GM19455 (cell line): Measurements from ENCODE around the gene OLFM1.
"Not testable (repeated sequence)": the region's sequence is repeated elsewhere in the genome, so short reads cannot be mapped to it uniquely, and the experiment has no call there.

Experiments used
- ATAC-seq: cut with Tn5 transposase; IDR thresholded peaks from one replicate; pipeline ENCODE4 v1.9.1; 2021; ENCODE audit not compliant: unreplicated experiment

OLFM1 gene

GRCh38 chr9:135056541-135056940 lies 30.9 kb upstream of the OLFM1 start:
- no peak for ATAC-seq

DNA sequence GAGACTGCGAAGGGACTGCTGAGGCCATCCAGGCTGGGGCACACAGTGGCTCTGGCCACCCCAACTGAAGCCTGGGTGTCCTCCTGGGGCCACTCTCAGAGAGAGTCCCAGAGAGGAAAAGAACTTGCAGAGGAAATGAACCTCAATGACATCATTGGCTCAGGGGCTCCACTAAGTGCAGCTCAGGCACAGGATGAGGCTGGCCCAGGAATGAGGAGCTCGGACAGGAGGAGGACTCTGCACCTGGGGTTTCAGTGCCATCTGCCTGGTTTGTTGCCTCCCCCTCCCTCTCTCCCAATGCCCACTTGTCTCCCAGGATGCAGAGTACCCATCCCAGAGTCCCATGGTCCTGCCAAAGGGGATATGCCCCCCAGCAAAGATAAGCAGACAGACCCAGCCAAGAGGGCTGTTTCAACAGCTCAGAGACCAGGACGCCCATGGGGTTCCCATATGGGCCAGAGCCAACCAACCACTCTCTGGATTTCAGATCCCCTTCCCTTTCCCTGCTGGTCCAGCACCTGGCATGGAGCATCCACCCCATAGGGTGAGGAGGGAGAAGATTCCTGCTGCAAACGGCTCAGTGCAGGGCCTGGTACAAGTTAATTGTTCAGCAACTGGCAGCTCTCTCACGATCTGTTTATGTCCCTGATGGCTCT lies 26.9 kb upstream of the OLFM1 start:
- no peak for ATAC-seq

- ATAC-seq, result no peak
These were observed 26.0 kb upstream of the OLFM1 start for GRCh38 chr9:135061441-135061840.

- ATAC-seq, result no peak
These were observed 25.2 kb upstream of the OLFM1 start for GRCh38 chr9:135062254-135062653.

DNA sequence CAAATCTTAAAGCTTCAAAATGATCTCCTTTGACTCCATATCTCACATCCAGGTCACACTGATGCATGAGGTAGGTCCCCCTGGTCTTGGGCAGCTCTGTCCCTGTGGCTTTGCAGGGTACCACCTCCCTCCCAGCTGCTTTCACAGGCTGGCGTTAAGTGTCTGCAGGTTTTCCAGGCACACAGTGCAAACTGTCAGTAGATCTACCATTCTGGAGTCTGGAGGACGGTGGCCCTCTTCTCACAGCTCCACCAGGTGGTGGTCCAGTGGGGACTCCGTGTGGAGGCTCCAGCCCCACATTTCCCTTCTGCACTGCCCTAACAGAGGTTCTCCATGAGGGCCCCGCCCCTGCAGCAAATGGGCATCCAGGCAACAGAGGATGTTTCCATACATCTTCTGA lies 24.0 kb upstream of the OLFM1 start:
- ATAC-seq, result not testable (repeated sequence)

DNA sequence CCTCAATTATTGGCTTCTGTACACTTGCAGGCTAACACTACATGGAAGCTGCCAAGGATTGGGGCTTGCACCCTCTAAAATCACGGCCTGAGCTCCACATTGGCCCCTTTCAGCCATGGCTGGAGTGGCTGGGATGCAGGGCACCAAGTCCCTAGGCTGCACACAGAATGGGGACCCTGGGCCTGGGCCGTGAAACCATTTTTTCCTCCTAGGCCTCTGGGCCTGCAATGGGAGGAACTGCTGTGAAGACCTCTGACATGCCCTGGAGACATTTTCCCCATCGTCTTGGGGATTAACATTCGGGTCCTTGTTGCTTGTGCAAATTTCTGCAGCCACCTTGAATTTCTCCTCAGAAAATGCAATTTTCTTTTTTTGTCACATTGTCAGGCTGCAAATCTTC lies 23.6 kb upstream of the OLFM1 start:
- not testable (repeated sequence) for ATAC-seq

GRCh38 chr9:135065151-135065550 lies 22.3 kb upstream of the OLFM1 start:
- no peak for ATAC-seq

- ATAC-seq, result no peak
These were observed 21.7 kb upstream of the OLFM1 start for GRCh38 chr9:135065804-135066203.

DNA sequence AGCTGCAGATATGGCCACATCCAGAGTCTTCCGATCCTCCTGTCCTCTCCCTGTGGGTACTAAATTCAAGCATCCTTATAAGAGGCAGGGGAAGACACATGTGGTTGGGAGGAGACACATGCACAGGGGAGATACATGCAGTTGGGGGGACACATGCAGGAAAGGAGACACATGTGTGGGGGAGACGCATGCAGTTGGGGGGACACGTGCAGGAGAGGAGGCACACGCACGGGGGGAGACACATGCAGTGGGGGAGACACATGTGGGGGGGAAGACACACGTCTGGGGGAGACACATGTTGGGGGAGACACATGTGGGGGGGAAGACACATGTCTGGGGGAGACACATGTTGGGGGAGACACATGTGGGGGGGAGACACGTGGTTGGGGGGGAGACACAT lies 21.2 kb upstream of the OLFM1 start:
- no peak for ATAC-seq

DNA sequence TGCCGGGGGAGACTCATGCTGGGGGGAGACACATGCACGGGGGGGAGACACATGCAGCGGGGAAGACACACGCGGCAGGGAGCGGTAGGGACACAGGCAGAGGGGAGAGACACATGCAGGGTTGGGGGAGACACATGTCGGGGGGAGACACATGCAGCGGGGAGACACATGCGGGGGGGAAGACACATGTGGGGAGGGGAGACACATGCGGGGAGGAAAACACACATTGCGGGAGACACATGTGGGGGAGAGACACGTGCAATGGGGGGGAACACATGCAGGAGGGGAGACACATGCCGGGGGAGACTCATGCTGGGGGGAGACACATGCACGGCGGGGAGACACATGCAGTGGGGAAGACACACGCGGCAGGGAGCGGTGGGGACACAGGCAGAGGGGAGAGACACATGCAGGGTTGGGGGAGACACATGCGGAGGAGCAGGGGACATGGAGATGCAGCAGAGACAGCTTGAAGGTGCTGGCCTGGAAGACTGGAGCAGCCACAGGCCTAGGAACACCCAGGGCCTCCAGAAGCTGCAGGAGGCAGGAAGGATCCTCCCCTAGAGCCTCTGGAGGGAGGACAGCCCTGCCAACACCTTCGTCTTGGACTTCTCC lies 20.3 kb upstream of the OLFM1 start:
- no peak for ATAC-seq

DNA sequence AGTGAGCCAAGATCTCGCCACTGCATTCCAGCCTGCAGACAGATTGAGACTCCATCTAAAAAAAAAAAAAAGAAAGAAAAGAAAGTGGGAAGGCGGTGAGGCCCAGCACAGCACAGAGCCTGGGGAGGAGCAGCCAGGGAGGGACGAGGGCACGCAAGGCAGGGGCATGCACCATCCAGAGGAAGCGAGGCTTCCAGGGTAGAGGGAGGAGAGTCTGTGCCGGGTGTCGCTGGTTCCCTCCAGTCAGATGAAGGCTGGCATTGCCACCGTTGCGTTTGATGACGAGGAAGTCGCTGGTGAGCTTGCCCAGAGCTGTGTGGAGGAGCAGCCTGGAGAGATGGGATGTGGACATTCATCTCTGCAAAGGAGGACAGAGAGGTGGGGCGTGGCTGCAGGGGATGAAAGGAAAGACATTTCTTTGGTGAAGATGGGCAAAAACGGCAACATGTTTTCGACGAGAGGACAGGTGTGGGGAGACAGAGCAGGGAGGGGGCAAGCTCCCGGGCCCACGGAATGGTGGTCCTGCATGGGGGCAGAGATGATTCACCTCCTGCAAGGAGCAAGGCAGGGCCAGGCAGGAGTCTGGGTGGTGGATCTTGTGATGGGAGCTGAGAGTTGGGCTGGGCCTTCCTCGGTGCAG lies 18.6 kb upstream of the OLFM1 start:
- no peak for ATAC-seq

- no peak for ATAC-seq
These were observed 17.8 kb upstream of the OLFM1 start for GRCh38 chr9:135069558-135070197.

GRCh38 chr9:135070198-135070951 lies 17.1 kb upstream of the OLFM1 start:
- no peak for ATAC-seq

GRCh38 chr9:135070964-135071735 lies 16.3 kb upstream of the OLFM1 start:
- ATAC-seq, result no peak

DNA sequence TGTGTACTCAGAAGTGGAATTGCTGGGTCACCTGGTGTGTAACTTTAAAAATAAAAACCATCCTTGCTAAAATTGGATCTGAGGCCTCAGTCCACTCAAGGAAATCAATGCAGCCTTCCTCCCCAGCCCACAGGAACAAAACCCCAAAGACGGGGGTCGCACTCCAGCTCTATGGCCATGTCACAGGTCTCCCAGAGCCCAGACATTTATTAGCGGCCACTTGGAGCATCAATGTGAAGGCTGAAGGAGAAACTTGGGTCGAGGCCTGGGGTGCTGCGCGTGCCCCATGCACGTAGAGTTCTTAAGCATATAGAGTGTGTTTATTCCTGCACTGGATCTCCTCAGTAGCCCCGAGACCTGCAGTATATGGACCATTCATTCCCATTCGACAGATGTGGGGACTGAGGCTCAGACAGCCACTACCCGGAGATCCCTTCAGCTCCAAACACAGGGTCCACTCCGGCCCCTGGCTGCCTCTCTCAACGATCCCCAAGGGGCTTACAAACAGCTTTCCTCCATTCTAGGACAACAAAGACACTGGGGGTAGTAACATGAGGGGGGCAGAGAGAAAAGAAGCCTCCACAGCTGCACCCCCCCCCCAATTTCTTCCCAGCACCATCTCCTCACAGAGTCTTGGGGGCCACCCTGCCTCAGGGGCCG lies 14.3 kb upstream of the OLFM1 start:
- no peak for ATAC-seq

GRCh38 chr9:135073741-135074305 lies 13.6 kb upstream of the OLFM1 start:
- no peak for ATAC-seq

DNA sequence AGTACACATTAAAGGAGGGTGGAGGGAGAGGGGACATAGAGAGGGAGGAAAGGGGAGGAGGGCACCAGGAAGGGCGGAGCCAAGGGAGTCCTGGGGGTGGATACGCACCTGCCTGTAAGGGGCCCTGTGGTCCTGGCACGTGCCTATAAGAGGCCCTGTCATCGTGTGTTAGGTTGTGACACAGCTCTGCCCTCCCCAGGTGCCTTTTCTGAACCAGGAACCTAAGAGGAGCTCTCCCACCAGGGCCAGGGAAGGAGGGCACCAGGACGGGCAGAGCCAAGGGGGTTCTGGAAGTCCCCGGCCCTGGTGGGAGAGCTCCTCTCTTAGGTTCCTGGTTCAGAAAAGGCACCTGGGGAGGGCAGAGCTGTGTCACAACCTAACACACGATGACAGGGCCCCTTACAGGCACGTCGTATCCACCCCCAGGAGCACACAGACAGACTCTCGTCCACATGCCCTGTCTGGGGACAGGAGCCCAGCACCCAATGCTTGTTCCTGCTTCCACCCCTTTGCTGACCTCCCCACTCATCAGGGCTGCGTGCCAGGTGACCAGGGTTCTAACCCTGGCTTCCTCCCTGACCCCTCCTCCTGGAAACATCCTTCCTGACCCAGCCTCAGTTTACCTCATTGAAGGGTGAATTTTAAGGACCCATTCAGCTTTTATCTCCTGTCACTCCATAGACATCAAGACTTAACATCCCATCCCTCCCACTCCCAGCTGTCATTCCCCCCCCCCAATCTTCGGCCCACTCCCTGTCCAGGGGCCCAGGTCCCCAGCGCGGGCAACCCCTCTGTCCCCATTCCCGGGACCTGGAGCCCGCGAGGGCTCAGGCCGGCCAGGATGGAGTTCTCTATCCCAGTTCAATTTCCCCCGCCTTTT lies 12.9 kb upstream of the OLFM1 start:
- ATAC-seq, result no peak

DNA sequence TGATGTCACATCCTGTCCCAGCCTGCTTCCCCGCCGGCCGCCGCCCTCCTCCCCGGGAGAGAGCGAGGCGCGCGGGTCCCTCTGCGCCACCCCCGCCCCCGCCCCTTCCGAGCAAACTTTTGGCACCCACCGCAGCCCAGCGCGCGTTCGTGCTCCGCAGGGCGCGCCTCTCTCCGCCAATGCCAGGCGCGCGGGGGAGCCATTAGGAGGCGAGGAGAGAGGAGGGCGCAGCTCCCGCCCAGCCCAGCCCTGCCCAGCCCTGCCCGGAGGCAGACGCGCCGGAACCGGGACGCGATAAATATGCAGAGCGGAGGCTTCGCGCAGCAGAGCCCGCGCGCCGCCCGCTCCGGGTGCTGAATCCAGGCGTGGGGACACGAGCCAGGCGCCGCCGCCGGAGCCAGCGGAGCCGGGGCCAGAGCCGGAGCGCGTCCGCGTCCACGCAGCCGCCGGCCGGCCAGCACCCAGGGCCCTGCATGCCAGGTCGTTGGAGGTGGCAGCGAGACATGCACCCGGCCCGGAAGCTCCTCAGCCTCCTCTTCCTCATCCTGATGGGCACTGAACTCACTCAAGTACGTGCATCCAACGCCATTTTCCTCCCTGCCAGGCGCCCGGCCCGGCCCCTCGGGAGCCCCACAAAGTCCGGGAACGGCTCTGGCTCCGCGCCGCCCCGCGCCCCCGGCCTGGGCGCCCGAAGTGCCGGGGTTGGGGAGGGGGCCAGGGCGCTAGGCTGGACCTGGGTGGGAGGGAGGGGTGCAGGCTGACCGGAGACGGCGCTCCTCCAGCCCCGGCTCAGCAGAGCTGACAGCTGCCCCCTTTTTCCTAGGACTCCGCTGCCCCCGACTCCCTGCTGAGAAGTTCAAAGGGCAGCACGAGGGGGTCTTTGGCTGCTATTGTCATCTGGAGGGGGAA lies 12.0 kb upstream of the OLFM1 start:
- no peak for ATAC-seq
